ENCODE measurements around the gene DUSP5. TPM values are rescaled to one million over a fixed set of nuclear protein-coding genes. Genes with fewer than 3 reads are reported as not detected.

The DUSP5 gene
- total and polyA plus RNA-seq, 2 of the 4 experiments (the other 2 are of a cell fraction), result 42.1 to 48.1 TPM

- H3K9me3 ChIP-seq (ENCODE audit: control insufficient read depth, insufficient read depth, low read length), result no peaks in the 10 kb centered on the region
- 0 out of 3 replicates have a peak overlapping the region, but pooled peaks have one; percentile 26 for H2BK15ac ChIP-seq (ENCODE audit: low read depth, low read length)
- dilution Hi-C loops (cut with HindIII; ENCODE audit: low sequenced_read_pairs, unreplicated experiment), result no loop called here
- no peak overlapping the region for H3K9ac ChIP-seq (ENCODE audit: low read depth, low read length)
- intact Hi-C loops (cut with micrococcal nuclease), result no loop called here
- H4K91ac ChIP-seq (ENCODE audit: insufficient read depth, low read depth, low read length), result no peak overlapping the region; the same call in 1 of the 2 replicates
- no peak for ATAC-seq (ENCODE audit: low read depth)
- no peak overlapping the region for H4K5ac ChIP-seq (ENCODE audit: low read depth, low read length)
- no peaks in the 10 kb centered on the region for H3K79me1 ChIP-seq (ENCODE audit: low read depth in 1 of 2, low read length in 2 of 2)
- H3K23ac ChIP-seq (ENCODE audit: low read depth, low read length), result no peak overlapping the region
- no peaks in the 10 kb centered on the region; the same call in 1 of the 2 replicates for H3K27me3 ChIP-seq (ENCODE audit: control insufficient read depth, insufficient read depth, low read length)
- no peak overlapping the region for H4K8ac ChIP-seq (ENCODE audit: low read depth in 2 of 2, low read length in 2 of 2)
- no peak for DNase-seq
- H4K20me1 ChIP-seq (ENCODE audit: insufficient read depth, low read length), result no peaks in the 10 kb centered on the region
- in situ Hi-C loops (cut with MboI; ENCODE audit: low sequenced_read_pairs), result no loop called here
- POLR2A ChIA-PET (ENCODE audit: unreplicated experiment), result no interaction called here
- no TSS peak for BruUV-seq (replicated peaks)
- no peak overlapping the region for H3K4me2 ChIP-seq (ENCODE audit: low read depth, low read length)
- H3K18ac ChIP-seq (ENCODE audit: low read depth, low read length), result no peak overlapping the region
- H3K27ac ChIP-seq (ENCODE audit: insufficient read depth, low read length), result no peak overlapping the region
- H3K14ac ChIP-seq (replicated peaks; ENCODE audit: low read depth, low read length), result no peak overlapping the region
- H2AK9ac ChIP-seq (replicated peaks; ENCODE audit: low read depth, low read length, poor library complexity), result no peak overlapping the region
- H3K4me3 ChIP-seq (ENCODE audit: insufficient read depth, low read depth, low read length), result no peak overlapping the region
- 78% methylated on average over 15 of the region's 19 CpGs; no CpG with 5 or more reads in 1 of the 2 experiments for WGBS, 2 experiments (ENCODE audit: extremely low coverage in 2 of 2, insufficient read length in 1 of 2)
- CTCF ChIA-PET, result no interaction called here
- H3K9me1 ChIP-seq (ENCODE audit: insufficient read depth, low read length), result peaks cover 9% of the 10 kb centered on the region
- H2AFZ ChIP-seq (replicated peaks; ENCODE audit: low read length, poor library complexity), result no peak overlapping the region
- H2AK5ac ChIP-seq (ENCODE audit: low read depth, low read length), result 0 out of 2 replicates have a peak overlapping the region, but pooled peaks have one; percentile 14
- H3K36me3 ChIP-seq (ENCODE audit: control insufficient read depth, insufficient read depth, low read length), result no peaks in the 10 kb centered on the region
- H3K4me1 ChIP-seq (ENCODE audit: control insufficient read depth, insufficient read depth, low read length), result peaks cover 10% of the 10 kb centered on the region
- no peak overlapping the region for H2BK5ac ChIP-seq (ENCODE audit: low read depth, low read length, poor library complexity, severe bottlenecking)
- no peak overlapping the region for H3K56ac ChIP-seq (ENCODE audit: extremely low read depth, insufficient read depth, low read length)
- H2BK120ac ChIP-seq (ENCODE audit: low read depth, low read length), result no peak overlapping the region
- H3K4ac ChIP-seq (ENCODE audit: low read depth, low read length), result no peak overlapping the region; the same call in 1 of the 2 replicates
- no peak overlapping the region for H2BK20ac ChIP-seq (ENCODE audit: low read depth, low read length)
- no peak for TF ChIP-seq CTCF (conservative IDR thresholded peaks at IDR 0.05; ENCODE audit: low read depth, low read length)
- TF ChIP-seq CEBPB (IDR thresholded peaks at IDR 0.05; ENCODE audit: low read depth, low read length), result no peak
- TF ChIP-seq SMC3 (IDR thresholded peaks at IDR 0.05; ENCODE audit: low read depth, low read length), result no peak
- no peak for TF ChIP-seq USF2 (IDR thresholded peaks at IDR 0.05; ENCODE audit: low read depth, low read length)
- no peak for TF ChIP-seq RFX5 (IDR thresholded peaks at IDR 0.05; ENCODE audit: low read depth, low read length)
- no peak for TF ChIP-seq MAFK (IDR thresholded peaks at IDR 0.05; ENCODE audit: low read depth, low read length)
- no peak for TF ChIP-seq MXI1 (IDR thresholded peaks at IDR 0.05; ENCODE audit: borderline replicate concordance, low read depth, low read length)
- no peak for TF ChIP-seq CHD1 (IDR thresholded peaks at IDR 0.05; ENCODE audit: low read depth, low read length)
- TF ChIP-seq MAZ (IDR thresholded peaks at IDR 0.05; ENCODE audit: borderline replicate concordance, low read depth, low read length), result no peak
- TF ChIP-seq RAD21 (IDR thresholded peaks at IDR 0.05; ENCODE audit: low read length), result no peak
- no peak for TF ChIP-seq RCOR1 (IDR thresholded peaks at IDR 0.05; ENCODE audit: insufficient replicate concordance, low read length)
- TF ChIP-seq FOS (IDR thresholded peaks at IDR 0.05; ENCODE audit: low read depth, low read length), result no peak
- no peak for TF ChIP-seq NFE2L2 (IDR thresholded peaks at IDR 0.05; ENCODE audit: low read depth, low read length)
- no peak for TF ChIP-seq POLR2A (IDR thresholded peaks at IDR 0.05; ENCODE audit: low read depth, low read length)
- no peak for TF ChIP-seq BHLHE40 (IDR thresholded peaks at IDR 0.05; ENCODE audit: low read depth, low read length)
Observed at GRCh38 chr10:110462166-110463095, 35.3 kb upstream of the DUSP5 start.
